ENCODE measurements around the gene WDR82.

- TF ChIP-seq CTCF (IDR thresholded peaks at IDR 0.05; ENCODE audit: insufficient read depth, low read length) (no peak), POLR2AphosphoS5 (IDR thresholded peaks at IDR 0.05; ENCODE audit: low read depth) (no peak), GABPA (IDR thresholded peaks at IDR 0.05; ENCODE audit: low read depth) (no peak), REST (IDR thresholded peaks at IDR 0.05; ENCODE audit: insufficient replicate concordance, low read depth) (no peak)
Measured at GRCh38 chr3:52222319-52223221, 55.9 kb downstream of the WDR82 start.
